Heart left ventricle (tissue), 13 donors: ENCODE measurements around the gene GABBR2.

ENCODE experiments used
- CTCF ChIP-seq, 12 donors: fragments of 200-600 bp; sonication (generic) in 4 of 12; IDR thresholded peaks; one replicate each; pipeline versions ENCODE4 v1.5.0 to v1.8.0; 2018 to 2022; ENCODE audit warnings: antibody characterized with exemption in 12 of 12, mild to moderate bottlenecking in 5 of 12
- POLR2A ChIP-seq, 2 donors: fragments of 450-650 bp; IDR thresholded peaks; one replicate each; pipeline ENCODE4 v1.6.1; 2017; ENCODE audit warnings: antibody characterized with exemption in 2 of 2, mild to moderate bottlenecking in 2 of 2, moderate library complexity in 2 of 2
- donor health status: ischemic (EF 13 %, LVEDD 7.1; RV severe dilation, severe dysfunction).
- donor health status: DM: no; HTN: yes; CAD: no.
- donor health status: DM: no; HTN: no; CAD: no.
- donor health status: ischemic (EF 25% LVEDD 6.9; RV normal size, moderate dysfunction).
- donor health status: ischemic (EF 25% LVEDD 5.7; RV mildly dilated, moderate dysfunction).
- donor health status: ischemic (EF 35%, LVEDD 5.7; RV mildly dilated, moderate dysfunction).
- donor health status: nonischemic (EF 11% LVEDD 7.7; RV severe dilation, severe dysfunction).
- donor health status: DM: yes; HTN: yes; CAD: no.
- donor health status: PGD.
- donor health status: ischemic (EF 29% LVEDD 5.4; RV normal size, mild dysfunction).
- donor health status: nonischemic (EF 23%, LVEDD 6.1; RV moderate dilation, normal function).

DNA sequence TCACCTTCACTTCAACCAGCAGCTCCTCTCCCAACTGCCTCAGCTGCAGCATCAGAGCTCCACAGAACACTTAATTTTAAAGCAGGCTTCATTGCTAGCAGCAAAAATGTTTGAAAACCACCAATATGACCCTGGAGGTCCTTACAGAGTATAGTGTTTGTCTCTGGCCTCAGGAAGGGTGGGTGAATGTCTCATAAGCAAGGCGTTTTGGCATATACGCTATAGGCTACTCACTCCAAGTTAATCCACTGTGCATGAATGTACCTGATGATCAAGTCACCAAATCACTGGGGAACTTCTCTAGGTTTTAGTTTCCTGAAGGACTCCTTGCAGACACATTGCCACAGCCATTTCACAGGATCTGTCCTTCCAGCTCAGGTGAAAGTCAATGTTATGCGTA is 125.3 kb downstream of the GABBR2 start:
- TF ChIP-seq POLR2A (IDR thresholded peaks at IDR 0.05), result no peak
- no peak for TF ChIP-seq CTCF (IDR thresholded peaks at IDR 0.05)
